Measurements from ENCODE around the gene KLHDC8A. TPM values are rescaled to one million over a fixed set of nuclear protein-coding genes. Genes with fewer than 3 reads are reported as not detected.

KLHDC8A gene
- total and polyA plus RNA-seq, 8 donors = 0.28 to 5.4 (median 0.81) TPM

DNA sequence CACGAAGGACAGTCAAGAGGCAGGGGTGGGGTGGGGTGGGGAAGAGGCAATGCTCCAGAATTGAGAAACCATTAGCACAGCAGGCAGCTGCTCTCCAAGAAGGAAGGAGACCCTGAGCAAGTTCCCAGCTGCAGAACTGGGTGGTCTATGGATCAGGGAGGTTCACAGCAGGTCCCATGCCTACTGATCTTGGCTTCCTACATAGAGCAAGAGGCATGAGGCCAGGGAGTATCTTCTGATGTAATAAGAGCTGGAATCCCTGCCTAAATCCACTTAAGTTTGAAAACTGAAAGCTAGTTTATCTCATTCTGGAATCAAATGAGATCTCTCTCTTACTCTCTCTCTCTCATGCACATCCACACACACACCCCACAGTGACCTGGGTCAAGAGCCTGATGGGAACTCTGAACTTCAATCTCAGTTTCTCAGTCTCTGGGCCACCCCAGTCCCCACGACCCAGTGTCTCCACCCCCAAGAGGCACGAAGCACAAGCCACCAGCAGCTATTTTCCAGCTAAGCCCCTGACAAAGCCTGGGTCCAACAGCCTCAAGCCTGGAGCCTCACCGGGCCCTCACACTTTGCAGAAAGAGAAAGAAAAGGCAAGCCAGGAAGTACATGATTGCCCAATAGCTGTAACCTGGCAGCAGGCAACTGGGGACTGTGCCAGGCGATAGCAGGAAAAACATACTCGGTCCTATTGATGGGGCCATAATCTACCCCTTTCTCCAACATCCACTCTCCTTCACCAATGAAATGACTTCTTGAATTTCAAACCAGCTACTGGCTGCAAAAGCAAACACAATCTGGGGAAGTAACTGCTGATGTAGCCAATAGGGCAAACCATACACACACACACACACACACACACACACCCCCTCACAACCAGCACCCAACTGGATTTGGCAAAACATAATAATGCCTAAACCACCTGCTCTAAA lies 37.4 kb downstream of the KLHDC8A start:
- Histone ChIP-seq H3K27ac (peak overlapping the region in 3 of 4 donors; percentile 73 to 93 (median 93)), H3K4me3 (peak overlapping the region in 2 of 4 donors; percentile 68 to 95), H3K27me3 (no peaks in the 10 kb centered on the region), H3K4me1 (peaks cover 45 to 57% (median 54%) of the 10 kb centered on the region in 3 donors), H3K36me3 (no peaks in the 10 kb centered on the region), H3K9me3 (no peaks in the 10 kb centered on the region)
- ATAC-seq = peak; percentile 52 to 68 (median 59)
- 1 to 3% methylated on average over 6 of the region's 6 CpGs for WGBS, 2 donors
- no peak for TF ChIP-seq CTCF (IDR thresholded peaks at IDR 0.05)
- intact Hi-C loops (cut with DNase I) = no loop called here
- FAIRE-seq = no peak
- peak; percentile 73 to 92 (median 88) for DNase-seq

DNA sequence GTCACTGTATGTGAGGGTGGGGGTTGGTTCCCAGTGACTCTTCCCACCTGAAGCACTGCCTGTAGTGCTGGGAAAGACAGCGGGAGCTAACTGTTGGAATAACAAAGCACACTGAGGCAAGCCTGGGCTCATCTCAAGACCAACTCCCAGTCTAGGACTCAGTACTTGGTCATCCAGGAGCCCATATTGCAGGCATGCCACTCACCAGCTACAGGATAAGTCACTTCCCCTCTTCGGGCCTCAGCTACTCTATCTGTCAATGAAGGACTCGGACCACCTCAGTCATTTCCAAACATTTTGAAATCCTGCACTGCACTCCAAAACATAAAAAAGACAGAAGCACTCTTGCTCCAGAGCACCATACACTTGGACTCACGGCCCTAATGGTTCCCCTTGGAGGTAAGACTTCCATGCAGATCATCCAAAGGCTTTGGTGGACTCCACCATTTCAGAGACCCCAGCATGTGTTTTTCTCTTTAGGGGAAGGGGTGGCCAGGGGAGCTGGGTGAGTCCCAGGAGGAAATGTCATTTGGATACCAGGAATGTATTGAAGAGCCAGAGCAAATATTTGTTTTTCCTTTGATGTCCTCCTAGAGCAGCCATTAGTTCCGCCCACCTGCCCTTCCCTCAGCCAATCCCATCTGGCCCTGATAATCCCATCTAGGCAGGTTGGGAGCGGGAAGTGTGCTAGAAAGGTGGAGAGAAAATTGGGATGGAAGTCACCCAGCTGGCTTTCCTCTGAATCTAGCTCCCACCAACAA lies 38.3 kb downstream of the KLHDC8A start:
- Histone ChIP-seq H3K9me3 (no peaks in the 10 kb centered on the region), H3K4me1 (peaks cover 54 to 63% (median 63%) of the 10 kb centered on the region in 3 donors), H3K27me3 (no peaks in the 10 kb centered on the region), H3K27ac (peak overlapping the region; percentile 43 to 93 (median 78)), H3K4me3 (peak overlapping the region in 2 of 4 donors; percentile 68 to 95), H3K36me3 (no peaks in the 10 kb centered on the region)
- ATAC-seq = peak in 3 of 4 donors; percentile 19 to 22 (median 21)
- DNase-seq = peak in 3 of 6 donors; percentile 26 to 55 (median 40)
- no peak for TF ChIP-seq CTCF (IDR thresholded peaks at IDR 0.05)
- FAIRE-seq = no peak
- intact Hi-C loops (cut with DNase I) = no loop called here
- WGBS, 2 donors = 26% methylated on average over 6 of the region's 6 CpGs

DNA sequence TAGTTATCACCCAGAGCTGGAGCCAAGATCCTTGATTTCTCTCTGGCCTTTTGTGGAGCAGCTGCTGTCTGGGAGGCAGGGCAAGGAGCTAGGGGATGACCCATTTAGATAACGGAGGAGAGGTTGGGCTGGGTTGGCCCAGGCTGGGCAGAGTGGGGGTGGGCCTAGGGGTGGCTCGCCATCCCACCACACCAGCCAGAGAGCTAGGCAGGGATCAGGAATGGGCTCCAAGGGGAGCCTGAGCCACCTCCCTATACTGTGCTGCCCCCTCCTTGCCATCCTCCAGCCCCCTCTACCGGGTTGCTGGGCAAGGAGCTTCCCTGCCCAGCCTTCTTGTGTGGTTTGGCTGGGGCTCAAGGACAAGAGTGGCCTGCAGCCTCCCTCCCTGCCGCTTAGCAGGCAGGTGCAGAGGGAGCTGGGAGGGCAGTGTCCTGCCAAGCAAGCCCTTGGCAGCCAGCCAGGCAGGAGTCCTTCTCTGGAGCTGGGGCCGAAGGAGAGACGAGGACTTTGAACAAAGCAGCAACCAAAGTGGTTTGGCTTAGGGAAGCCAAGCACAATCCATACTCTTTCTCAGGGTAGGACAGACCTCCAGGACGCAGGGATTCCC lies 39.3 kb downstream of the KLHDC8A start:
- intact Hi-C loops (cut with DNase I) = no loop called here
- ATAC-seq (peak; percentile 58 to 77 (median 66)), DNase-seq (peak; percentile 95 to 99 (median 98)), FAIRE-seq (no peak)
- Histone ChIP-seq H3K27ac (peak overlapping the region; percentile 43 to 93 (median 78)), H3K4me1 (peaks cover 61 to 73% (median 73%) of the 10 kb centered on the region in 3 donors), H3K4me3 (peak overlapping the region in 2 of 4 donors; percentile 68 to 95), H3K27me3 (no peaks in the 10 kb centered on the region), H3K36me3 (no peaks in the 10 kb centered on the region), H3K9me3 (no peaks in the 10 kb centered on the region)
- no peak for TF ChIP-seq CTCF (IDR thresholded peaks at IDR 0.05)
- 7 to 8% methylated on average over 7 of the region's 7 CpGs for WGBS, 2 donors

- peaks cover 61 to 74% (median 69%) of the 10 kb centered on the region in 3 donors for H3K4me1 ChIP-seq
These were observed 40.6 kb downstream of the KLHDC8A start for GRCh38 chr1:205316161-205316566.

More at GRCh38 chr1:205316161-205316566, 40.6 kb downstream of the KLHDC8A start:
- Histone ChIP-seq H3K4me3 (peak overlapping the region in 1 of 4 donors; percentile 95), H3K27me3 (no peaks in the 10 kb centered on the region), H3K27ac (peak overlapping the region in 3 of 4 donors; percentile 19 to 93 (median 82)), H3K36me3 (peaks cover 0 to 9% (median 0%) of the 10 kb centered on the region in 3 donors), H3K9me3 (no peaks in the 10 kb centered on the region)
- FAIRE-seq = no peak
- ATAC-seq = no peak
- no peak for DNase-seq
- intact Hi-C loops (cut with DNase I) = no loop called here
- WGBS, 2 donors = 17 to 28% methylated on average over 2 of the region's 2 CpGs
- no peak for TF ChIP-seq CTCF (IDR thresholded peaks at IDR 0.05)
